ENCODE measurements around the gene AGR3. TPM values are rescaled to one million over a fixed set of nuclear protein-coding genes. Genes with fewer than 3 reads are reported as not detected.

AGR3 gene
- total and polyA plus RNA-seq, 4 donors = not detected

DNA sequence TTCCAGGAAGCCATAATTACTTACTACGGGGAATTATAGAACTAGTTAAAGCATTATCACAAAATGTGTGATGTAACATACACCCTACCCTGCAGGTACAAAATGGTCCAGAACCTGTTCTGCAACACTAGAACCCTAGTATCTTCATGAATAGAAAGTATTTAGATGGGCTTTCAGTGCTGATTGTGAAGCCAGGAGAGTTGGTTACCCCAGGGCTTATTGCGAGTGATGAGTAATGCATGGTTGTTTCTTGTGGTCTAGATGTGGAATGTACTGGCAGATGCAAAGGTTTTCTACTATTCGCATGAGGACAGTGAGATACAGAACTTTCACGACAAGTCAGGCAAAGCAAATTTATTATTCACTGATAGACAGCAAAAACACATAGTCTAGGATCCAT, 33.6 kb upstream of the AGR3 start:
- Histone ChIP-seq H3K4me1 (ENCODE audit: control insufficient read depth in 4 of 4, insufficient read depth in 4 of 4, low read length in 3 of 4) (no peaks in the 10 kb centered on the region), H3K9me3 (ENCODE audit: control insufficient read depth in 4 of 4, low read length in 3 of 4) (no peaks in the 10 kb centered on the region), H3K36me3 (ENCODE audit: control insufficient read depth in 4 of 4, insufficient read depth in 3 of 4, low read depth in 1 of 4, low read length in 3 of 4) (no peaks in the 10 kb centered on the region), H3K27me3 (ENCODE audit: control insufficient read depth in 4 of 4, insufficient read depth in 4 of 4, low read length in 3 of 4) (no peaks in the 10 kb centered on the region), H3K4me3 (ENCODE audit: low read depth in 1 of 3, low read length in 3 of 3) (no peak overlapping the region), H3K9ac (ENCODE audit: low read depth in 1 of 2, low read length in 2 of 2) (no peak overlapping the region), H3K27ac (ENCODE audit: low read depth in 1 of 2, low read length in 2 of 2) (no peak overlapping the region)
- 94% methylated on average over 4 of the region's 4 CpGs for WGBS
- DNase-seq (ENCODE audit: low spot score) = no peak
- TF ChIP-seq JUND (IDR thresholded peaks at IDR 0.05) (no peak), GABPA (IDR thresholded peaks at IDR 0.05 in 1 of 2, conservative IDR thresholded peaks at IDR 0.05 in 1 of 2) (no peak), TAF1 (conservative IDR thresholded peaks at IDR 0.05) (no peak), HNF4G (IDR thresholded peaks at IDR 0.05) (no peak), SP1 (IDR thresholded peaks at IDR 0.05) (no peak), HNF4A (conservative IDR thresholded peaks at IDR 0.05) (no peak)
- TF ChIP-seq, protein P1, sequence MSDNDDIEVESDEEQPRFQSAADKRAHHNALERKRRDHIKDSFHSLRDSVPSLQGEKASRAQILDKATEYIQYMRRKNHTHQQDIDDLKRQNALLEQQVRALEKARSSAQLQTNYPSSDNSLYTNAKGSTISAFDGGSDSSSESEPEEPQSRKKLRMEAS (IDR thresholded peaks at IDR 0.05) = no peak
- TF ChIP-seq, protein P2, sequence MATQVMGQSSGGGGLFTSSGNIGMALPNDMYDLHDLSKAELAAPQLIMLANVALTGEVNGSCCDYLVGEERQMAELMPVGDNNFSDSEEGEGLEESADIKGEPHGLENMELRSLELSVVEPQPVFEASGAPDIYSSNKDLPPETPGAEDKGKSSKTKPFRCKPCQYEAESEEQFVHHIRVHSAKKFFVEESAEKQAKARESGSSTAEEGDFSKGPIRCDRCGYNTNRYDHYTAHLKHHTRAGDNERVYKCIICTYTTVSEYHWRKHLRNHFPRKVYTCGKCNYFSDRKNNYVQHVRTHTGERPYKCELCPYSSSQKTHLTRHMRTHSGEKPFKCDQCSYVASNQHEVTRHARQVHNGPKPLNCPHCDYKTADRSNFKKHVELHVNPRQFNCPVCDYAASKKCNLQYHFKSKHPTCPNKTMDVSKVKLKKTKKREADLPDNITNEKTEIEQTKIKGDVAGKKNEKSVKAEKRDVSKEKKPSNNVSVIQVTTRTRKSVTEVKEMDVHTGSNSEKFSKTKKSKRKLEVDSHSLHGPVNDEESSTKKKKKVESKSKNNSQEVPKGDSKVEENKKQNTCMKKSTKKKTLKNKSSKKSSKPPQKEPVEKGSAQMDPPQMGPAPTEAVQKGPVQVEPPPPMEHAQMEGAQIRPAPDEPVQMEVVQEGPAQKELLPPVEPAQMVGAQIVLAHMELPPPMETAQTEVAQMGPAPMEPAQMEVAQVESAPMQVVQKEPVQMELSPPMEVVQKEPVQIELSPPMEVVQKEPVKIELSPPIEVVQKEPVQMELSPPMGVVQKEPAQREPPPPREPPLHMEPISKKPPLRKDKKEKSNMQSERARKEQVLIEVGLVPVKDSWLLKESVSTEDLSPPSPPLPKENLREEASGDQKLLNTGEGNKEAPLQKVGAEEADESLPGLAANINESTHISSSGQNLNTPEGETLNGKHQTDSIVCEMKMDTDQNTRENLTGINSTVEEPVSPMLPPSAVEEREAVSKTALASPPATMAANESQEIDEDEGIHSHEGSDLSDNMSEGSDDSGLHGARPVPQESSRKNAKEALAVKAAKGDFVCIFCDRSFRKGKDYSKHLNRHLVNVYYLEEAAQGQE (IDR thresholded peaks at IDR 0.05) = no peak
- TF ChIP-seq, protein P3, sequence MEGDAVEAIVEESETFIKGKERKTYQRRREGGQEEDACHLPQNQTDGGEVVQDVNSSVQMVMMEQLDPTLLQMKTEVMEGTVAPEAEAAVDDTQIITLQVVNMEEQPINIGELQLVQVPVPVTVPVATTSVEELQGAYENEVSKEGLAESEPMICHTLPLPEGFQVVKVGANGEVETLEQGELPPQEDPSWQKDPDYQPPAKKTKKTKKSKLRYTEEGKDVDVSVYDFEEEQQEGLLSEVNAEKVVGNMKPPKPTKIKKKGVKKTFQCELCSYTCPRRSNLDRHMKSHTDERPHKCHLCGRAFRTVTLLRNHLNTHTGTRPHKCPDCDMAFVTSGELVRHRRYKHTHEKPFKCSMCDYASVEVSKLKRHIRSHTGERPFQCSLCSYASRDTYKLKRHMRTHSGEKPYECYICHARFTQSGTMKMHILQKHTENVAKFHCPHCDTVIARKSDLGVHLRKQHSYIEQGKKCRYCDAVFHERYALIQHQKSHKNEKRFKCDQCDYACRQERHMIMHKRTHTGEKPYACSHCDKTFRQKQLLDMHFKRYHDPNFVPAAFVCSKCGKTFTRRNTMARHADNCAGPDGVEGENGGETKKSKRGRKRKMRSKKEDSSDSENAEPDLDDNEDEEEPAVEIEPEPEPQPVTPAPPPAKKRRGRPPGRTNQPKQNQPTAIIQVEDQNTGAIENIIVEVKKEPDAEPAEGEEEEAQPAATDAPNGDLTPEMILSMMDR (IDR thresholded peaks at IDR 0.05; ENCODE audit: low read depth, low read length, missing input control) = no peak
- TF ChIP-seq, protein P4, sequence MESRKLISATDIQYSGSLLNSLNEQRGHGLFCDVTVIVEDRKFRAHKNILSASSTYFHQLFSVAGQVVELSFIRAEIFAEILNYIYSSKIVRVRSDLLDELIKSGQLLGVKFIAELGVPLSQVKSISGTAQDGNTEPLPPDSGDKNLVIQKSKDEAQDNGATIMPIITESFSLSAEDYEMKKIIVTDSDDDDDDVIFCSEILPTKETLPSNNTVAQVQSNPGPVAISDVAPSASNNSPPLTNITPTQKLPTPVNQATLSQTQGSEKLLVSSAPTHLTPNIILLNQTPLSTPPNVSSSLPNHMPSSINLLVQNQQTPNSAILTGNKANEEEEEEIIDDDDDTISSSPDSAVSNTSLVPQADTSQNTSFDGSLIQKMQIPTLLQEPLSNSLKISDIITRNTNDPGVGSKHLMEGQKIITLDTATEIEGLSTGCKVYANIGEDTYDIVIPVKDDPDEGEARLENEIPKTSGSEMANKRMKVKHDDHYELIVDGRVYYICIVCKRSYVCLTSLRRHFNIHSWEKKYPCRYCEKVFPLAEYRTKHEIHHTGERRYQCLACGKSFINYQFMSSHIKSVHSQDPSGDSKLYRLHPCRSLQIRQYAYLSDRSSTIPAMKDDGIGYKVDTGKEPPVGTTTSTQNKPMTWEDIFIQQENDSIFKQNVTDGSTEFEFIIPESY (IDR thresholded peaks at IDR 0.05) = no peak
- TF ChIP-seq, protein P5, sequence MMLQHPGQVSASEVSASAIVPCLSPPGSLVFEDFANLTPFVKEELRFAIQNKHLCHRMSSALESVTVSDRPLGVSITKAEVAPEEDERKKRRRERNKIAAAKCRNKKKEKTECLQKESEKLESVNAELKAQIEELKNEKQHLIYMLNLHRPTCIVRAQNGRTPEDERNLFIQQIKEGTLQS (IDR thresholded peaks at IDR 0.05) = no peak

DNA sequence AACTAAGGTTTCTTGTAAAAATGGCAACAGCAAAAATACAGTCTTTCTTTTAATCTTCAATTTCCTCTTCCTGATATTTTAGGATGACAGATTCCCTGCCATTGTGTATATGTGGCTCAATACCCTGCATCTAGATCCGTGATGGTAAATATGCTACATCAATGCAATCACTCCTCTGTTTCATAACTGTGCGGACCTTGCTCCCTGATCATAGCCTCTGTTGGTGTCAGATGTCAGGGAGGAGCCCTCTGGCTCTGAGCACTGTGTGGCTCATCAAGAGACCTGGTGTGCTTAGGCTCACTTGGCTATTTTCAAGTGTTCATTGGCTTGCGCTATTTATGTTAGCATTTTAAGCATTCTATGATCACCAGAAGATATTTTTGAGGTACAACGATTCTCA, 33.0 kb upstream of the AGR3 start:
- TF ChIP-seq, protein P4 (IDR thresholded peaks at IDR 0.05) = no peak
- peak; percentile 55 to 56 for TF ChIP-seq HNF4A (conservative IDR thresholded peaks at IDR 0.05)
- no peaks in the 10 kb centered on the region for H3K9me3 ChIP-seq (ENCODE audit: control insufficient read depth in 4 of 4, low read length in 3 of 4)
- WGBS = 75% methylated on average over 4 of the region's 4 CpGs
- no peak overlapping the region for H3K4me3 ChIP-seq (ENCODE audit: low read depth in 1 of 3, low read length in 3 of 3)
- H3K4me1 ChIP-seq (ENCODE audit: control insufficient read depth in 4 of 4, insufficient read depth in 4 of 4, low read length in 3 of 4) = no peaks in the 10 kb centered on the region
- H3K36me3 ChIP-seq (ENCODE audit: control insufficient read depth in 4 of 4, insufficient read depth in 3 of 4, low read depth in 1 of 4, low read length in 3 of 4) = no peaks in the 10 kb centered on the region
- no peaks in the 10 kb centered on the region for H3K27me3 ChIP-seq (ENCODE audit: control insufficient read depth in 4 of 4, insufficient read depth in 4 of 4, low read length in 3 of 4)
- DNase-seq (ENCODE audit: low spot score) = no peak
- H3K27ac ChIP-seq (ENCODE audit: low read depth in 1 of 2, low read length in 2 of 2) = no peak overlapping the region
- H3K9ac ChIP-seq (ENCODE audit: low read depth in 1 of 2, low read length in 2 of 2) = no peak overlapping the region
